A172 (cell line): Measurements from ENCODE around the gene SCGB1C2. TPM values are rescaled to one million over a fixed set of nuclear protein-coding genes. Genes with fewer than 3 reads are reported as not detected.
"Not testable (repeated sequence)": the region's sequence is repeated elsewhere in the genome, so short reads cannot be mapped to it uniquely, and the experiment has no call there.

Source experiments
- DNase-seq: peaks from one replicate; pipeline ENCODE4 v3.0.0-alpha.2; 2015; ENCODE audit warnings: low spot score
- total RNA-seq: library from RNA; depleted of rRNA; stranded (reverse); fragments of >200 nt; shearing (Covaris generic); gene quantifications from 2 replicates; pipeline ENCODE4 v1.2.3, GENCODE V29; 2014

Gene SCGB1C2
- total RNA-seq, 1 experiment from 2014 or later = not detected

GRCh38 chr17:148757-149156 lies 11.4 kb downstream of the SCGB1C2 start:
- DNase-seq = no peak

- DNase-seq = no peak
Observed at GRCh38 chr17:149231-149630, 11.9 kb downstream of the SCGB1C2 start.

GRCh38 chr17:149897-150584 lies 12.7 kb downstream of the SCGB1C2 start:
- DNase-seq = peak; percentile 19

GRCh38 chr17:151004-151403 lies 13.6 kb downstream of the SCGB1C2 start:
- no peak for DNase-seq

- peak; percentile 49 for DNase-seq
Observed at GRCh38 chr17:151886-152859, 14.8 kb downstream of the SCGB1C2 start.

GRCh38 chr17:152860-153420 lies 15.6 kb downstream of the SCGB1C2 start:
- no peak for DNase-seq

- DNase-seq = no peak
Observed at GRCh38 chr17:153851-154250, 16.5 kb downstream of the SCGB1C2 start.

- no peak for DNase-seq
Observed at GRCh38 chr17:155576-155975, 18.2 kb downstream of the SCGB1C2 start.

GRCh38 chr17:156094-156621 lies 18.8 kb downstream of the SCGB1C2 start:
- no peak for DNase-seq

GRCh38 chr17:156946-157345 lies 19.6 kb downstream of the SCGB1C2 start:
- DNase-seq = no peak

- no peak for DNase-seq
Observed at GRCh38 chr17:157901-158300, 20.5 kb downstream of the SCGB1C2 start.

- DNase-seq = no peak
Observed at GRCh38 chr17:158379-158778, 21.0 kb downstream of the SCGB1C2 start.

GRCh38 chr17:159609-160008 lies 22.2 kb downstream of the SCGB1C2 start:
- no peak for DNase-seq

GRCh38 chr17:160336-160735 lies 23.0 kb downstream of the SCGB1C2 start:
- DNase-seq = no peak

- DNase-seq = no peak
Observed at GRCh38 chr17:161481-161880, 24.1 kb downstream of the SCGB1C2 start.

GRCh38 chr17:162689-163088 lies 25.3 kb downstream of the SCGB1C2 start:
- DNase-seq = no peak

GRCh38 chr17:163514-164098 lies 26.2 kb downstream of the SCGB1C2 start:
- peak; percentile 32 for DNase-seq

- peak; percentile 50 for DNase-seq
Observed at GRCh38 chr17:164303-165235, 27.2 kb downstream of the SCGB1C2 start.

GRCh38 chr17:165939-166338 lies 28.6 kb downstream of the SCGB1C2 start:
- no peak for DNase-seq

- not testable (repeated sequence) for DNase-seq
Observed at GRCh38 chr17:168614-169013, 31.2 kb downstream of the SCGB1C2 start.
